CD1c-positive myeloid dendritic cell (primary cell): ENCODE data around the gene PRAME.
"Not testable (repeated sequence)": the region's sequence is repeated elsewhere in the genome, so short reads cannot be mapped to it uniquely, and the experiment has no call there.

ENCODE experiments used
- DNase-seq: peaks from one replicate; pipeline ENCODE4 v3.0.0-alpha.2; 2016; ENCODE audit errors: extremely low spot score

Gene PRAME

GRCh38 chr22:22550789-22551434 is 8.2 kb downstream of the PRAME start:
- DNase-seq = no peak

- DNase-seq = no peak
Observed at GRCh38 chr22:22548910-22549309, 10.2 kb downstream of the PRAME start.

- no peak for DNase-seq
Observed at GRCh38 chr22:22548317-22548716, 10.7 kb downstream of the PRAME start.

GRCh38 chr22:22547692-22548300 is 11.3 kb downstream of the PRAME start:
- peak; percentile 12 for DNase-seq

GRCh38 chr22:22547226-22547625 is 11.8 kb downstream of the PRAME start:
- no peak for DNase-seq

- no peak for DNase-seq
Observed at GRCh38 chr22:22546490-22546889, 12.6 kb downstream of the PRAME start.

- DNase-seq = no peak
Observed at GRCh38 chr22:22545084-22545483, 14.0 kb downstream of the PRAME start.

GRCh38 chr22:22538226-22538989 is 20.7 kb downstream of the PRAME start:
- no peak for DNase-seq

GRCh38 chr22:22536916-22537315 is 22.1 kb downstream of the PRAME start:
- DNase-seq = no peak

- no peak for DNase-seq
Observed at GRCh38 chr22:22536515-22536914, 22.6 kb downstream of the PRAME start.

GRCh38 chr22:22535662-22536061 is 23.4 kb downstream of the PRAME start:
- DNase-seq = no peak

GRCh38 chr22:22534604-22535415 is 24.3 kb downstream of the PRAME start:
- DNase-seq = no peak

- no peak for DNase-seq
Observed at GRCh38 chr22:22533863-22534262, 25.2 kb downstream of the PRAME start.

GRCh38 chr22:22533417-22533816 is 25.6 kb downstream of the PRAME start:
- DNase-seq = no peak

- DNase-seq = not testable (repeated sequence)
Observed at GRCh38 chr22:22532547-22533071, 26.5 kb downstream of the PRAME start.

GRCh38 chr22:22531770-22532546 is 27.1 kb downstream of the PRAME start:
- no peak for DNase-seq

- DNase-seq = no peak
Observed at GRCh38 chr22:22528780-22529179, 30.3 kb downstream of the PRAME start.

GRCh38 chr22:22527312-22527711 is 31.8 kb downstream of the PRAME start:
- DNase-seq = no peak

- DNase-seq = no peak
Observed at GRCh38 chr22:22526125-22526912, 32.7 kb downstream of the PRAME start.

GRCh38 chr22:22523494-22523893 is 35.6 kb downstream of the PRAME start:
- DNase-seq = no peak
